OCI-LY1 (cell line): Measurements from ENCODE around the gene TMPRSS11A.

ENCODE experiments used
- H2AFZ ChIP-seq: fragments of 200-600 bp; sonication (generic), shearing (Covaris generic); 2 replicates; pipeline ENCODE4 v1.6.0; 2014; ENCODE audit warnings: antibody characterized with exemption, mild to moderate bottlenecking, low read length
- H3F3A ChIP-seq: fragments of 200-600 bp; sonication (generic), shearing (Covaris generic); 2 replicates; pipeline ENCODE4 v1.6.0; 2014; ENCODE audit warnings: mild to moderate bottlenecking, antibody characterized with exemption, low read length, moderate library complexity; ENCODE audit not compliant: insufficient read depth
- H3K27ac ChIP-seq: fragments of 200-600 bp; sonication (generic); 2 replicates; pipeline ENCODE4 v1.5.1; 2014; ENCODE audit warnings: low read length, mixed run types, mild to moderate bottlenecking, low read depth; ENCODE audit not compliant: poor library complexity, severe bottlenecking
- H3K27me3 ChIP-seq: fragments of 200-600 bp; sonication (generic); 2 replicates; pipeline ENCODE4 v1.6.0; 2014; ENCODE audit warnings: antibody characterized with exemption, mild to moderate bottlenecking, low read length, moderate library complexity; ENCODE audit not compliant: insufficient read depth
- H3K36me3 ChIP-seq: fragments of 200-600 bp; sonication (generic); 2 replicates; pipeline ENCODE4 v1.6.1; 2014; ENCODE audit warnings: mild to moderate bottlenecking, antibody characterized with exemption, low read length, moderate library complexity, mixed read lengths; ENCODE audit not compliant: insufficient read depth
- H3K4me1 ChIP-seq: fragments of 200-600 bp; sonication (generic); 2 replicates; pipeline ENCODE4 v1.5.1; 2014; ENCODE audit warnings: mild to moderate bottlenecking, low read length, moderate library complexity; ENCODE audit not compliant: insufficient read depth, severe bottlenecking
- H3K4me2 ChIP-seq: fragments of 200-600 bp; sonication (generic), shearing (Covaris generic); 2 replicates; pipeline ENCODE4 v1.6.1; 2014; ENCODE audit warnings: low read length
- H3K4me3 ChIP-seq: fragments of 200-600 bp; sonication (generic); 2 replicates; pipeline ENCODE4 v1.5.1; 2014; ENCODE audit warnings: low read length, low read depth, mild to moderate bottlenecking, mixed read lengths; ENCODE audit not compliant: poor library complexity, severe bottlenecking
- H3K79me2 ChIP-seq: fragments of 200-600 bp; shearing (Covaris generic); 2 replicates; pipeline ENCODE4 v1.6.1; 2016; ENCODE audit warnings: mixed run types, low read length, mixed read lengths; ENCODE audit not compliant: insufficient read depth
- H3K9ac ChIP-seq: fragments of 200-600 bp; sonication (generic), shearing (Covaris generic); 2 replicates; pipeline ENCODE4 v1.6.1; 2014; ENCODE audit warnings: mild to moderate bottlenecking, low read length, mixed read lengths
- H3K9me2 ChIP-seq: fragments of 200-600 bp; sonication (generic), shearing (Covaris generic); 2 replicates; pipeline ENCODE4 v1.6.1; 2014; ENCODE audit warnings: low read depth, mild to moderate bottlenecking, low read length, mixed read lengths
- H3K9me3 ChIP-seq: fragments of 200-600 bp; shearing (Covaris generic); 2 replicates; pipeline ENCODE4 v1.6.1; 2014; ENCODE audit warnings: low read length, mixed read lengths
- H4K20me1 ChIP-seq: fragments of 200-600 bp; sonication (generic), shearing (Covaris generic); 2 replicates; pipeline ENCODE4 v1.6.0; 2016; ENCODE audit warnings: mild to moderate bottlenecking, low read length; ENCODE audit not compliant: insufficient read depth
- EZH2 ChIP-seq: fragments of 200-600 bp; sonication (generic), shearing (Covaris generic); IDR thresholded peaks from 2 replicates; pipeline ENCODE4 v1.8.0; 2017; ENCODE audit warnings: borderline replicate concordance, mixed run types, mild to moderate bottlenecking, antibody characterized with exemption, low read length, moderate library complexity, mixed read lengths
- TF ChIP-seq, protein P1 (sequence below): fragments of 200-600 bp; sonication (generic), shearing (Covaris generic); IDR thresholded peaks from 2 replicates; pipeline ENCODE4 v1.5.1; 2017; ENCODE audit warnings: mild to moderate bottlenecking, antibody characterized with exemption, low read length, moderate library complexity, mixed read lengths

TMPRSS11A gene

DNA sequence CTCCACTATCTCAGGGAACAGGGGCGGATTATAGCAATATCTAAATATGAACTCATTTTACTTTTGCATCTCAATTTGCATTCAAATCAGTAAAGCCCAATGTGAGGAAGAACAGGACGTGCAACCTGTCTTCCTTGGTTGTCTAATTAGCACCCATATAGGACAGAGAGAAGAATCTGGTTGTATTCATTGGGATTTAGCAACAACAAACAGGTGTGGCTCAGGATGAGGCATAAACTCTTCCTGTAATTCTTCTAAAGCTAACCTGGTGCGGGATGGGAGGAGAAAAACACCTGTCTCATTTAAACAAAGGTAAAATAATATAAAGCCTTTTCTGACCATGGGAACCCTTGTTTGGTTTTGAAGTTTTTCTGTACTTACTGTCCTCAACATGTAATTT, 22.2 kb downstream of the TMPRSS11A start:
- Histone ChIP-seq H3K4me1 (no peaks in the 10 kb centered on the region), H3K4me2 (no peak overlapping the region), H3K36me3 (no peaks in the 10 kb centered on the region), H3K9me3 (no peaks in the 10 kb centered on the region), H3K27me3 (no peaks in the 10 kb centered on the region), H3K9ac (no peak overlapping the region), H3K9me2 (0 out of 2 replicates have a peak, but pooled peaks cover 4% of the 10 kb centered on the region), H4K20me1 (no peaks in the 10 kb centered on the region), H2AFZ (no peak overlapping the region), H3K79me2 (no peaks in the 10 kb centered on the region), H3K4me3 (no peak overlapping the region), H3F3A (no peaks in the 10 kb centered on the region), H3K27ac (no peak overlapping the region)
- no peak for TF ChIP-seq EZH2
- TF ChIP-seq, protein P1, sequence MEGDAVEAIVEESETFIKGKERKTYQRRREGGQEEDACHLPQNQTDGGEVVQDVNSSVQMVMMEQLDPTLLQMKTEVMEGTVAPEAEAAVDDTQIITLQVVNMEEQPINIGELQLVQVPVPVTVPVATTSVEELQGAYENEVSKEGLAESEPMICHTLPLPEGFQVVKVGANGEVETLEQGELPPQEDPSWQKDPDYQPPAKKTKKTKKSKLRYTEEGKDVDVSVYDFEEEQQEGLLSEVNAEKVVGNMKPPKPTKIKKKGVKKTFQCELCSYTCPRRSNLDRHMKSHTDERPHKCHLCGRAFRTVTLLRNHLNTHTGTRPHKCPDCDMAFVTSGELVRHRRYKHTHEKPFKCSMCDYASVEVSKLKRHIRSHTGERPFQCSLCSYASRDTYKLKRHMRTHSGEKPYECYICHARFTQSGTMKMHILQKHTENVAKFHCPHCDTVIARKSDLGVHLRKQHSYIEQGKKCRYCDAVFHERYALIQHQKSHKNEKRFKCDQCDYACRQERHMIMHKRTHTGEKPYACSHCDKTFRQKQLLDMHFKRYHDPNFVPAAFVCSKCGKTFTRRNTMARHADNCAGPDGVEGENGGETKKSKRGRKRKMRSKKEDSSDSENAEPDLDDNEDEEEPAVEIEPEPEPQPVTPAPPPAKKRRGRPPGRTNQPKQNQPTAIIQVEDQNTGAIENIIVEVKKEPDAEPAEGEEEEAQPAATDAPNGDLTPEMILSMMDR, result no peak

DNA sequence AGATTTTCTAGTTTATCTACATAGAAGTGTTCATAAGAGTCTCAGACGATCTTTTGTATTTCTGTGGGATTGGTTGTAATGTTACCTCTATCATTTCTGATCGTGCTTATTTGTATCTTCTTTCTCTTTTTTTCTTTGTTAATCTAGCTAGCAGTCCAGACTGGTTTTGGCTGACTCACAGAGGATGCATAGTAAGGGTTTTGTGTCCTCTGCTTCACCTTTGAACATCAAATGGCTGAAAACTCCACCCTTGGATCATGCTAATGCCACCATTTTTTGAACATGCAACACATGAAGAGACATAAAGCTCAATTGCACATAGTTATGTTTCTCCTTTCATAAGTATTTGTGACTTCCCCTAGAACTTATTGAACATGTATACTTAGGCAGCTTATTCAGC, 22.8 kb downstream of the TMPRSS11A start:
- Histone ChIP-seq H3K27ac (no peak overlapping the region), H3K9ac (no peak overlapping the region), H4K20me1 (no peaks in the 10 kb centered on the region), H3K4me3 (no peak overlapping the region), H3F3A (no peaks in the 10 kb centered on the region), H2AFZ (no peak overlapping the region), H3K79me2 (no peaks in the 10 kb centered on the region), H3K36me3 (no peaks in the 10 kb centered on the region), H3K4me2 (no peak overlapping the region), H3K4me1 (no peaks in the 10 kb centered on the region), H3K9me3 (no peaks in the 10 kb centered on the region), H3K27me3 (no peaks in the 10 kb centered on the region), H3K9me2 (0 out of 2 replicates have a peak, but pooled peaks cover 4% of the 10 kb centered on the region)
- TF ChIP-seq EZH2, result no peak

DNA sequence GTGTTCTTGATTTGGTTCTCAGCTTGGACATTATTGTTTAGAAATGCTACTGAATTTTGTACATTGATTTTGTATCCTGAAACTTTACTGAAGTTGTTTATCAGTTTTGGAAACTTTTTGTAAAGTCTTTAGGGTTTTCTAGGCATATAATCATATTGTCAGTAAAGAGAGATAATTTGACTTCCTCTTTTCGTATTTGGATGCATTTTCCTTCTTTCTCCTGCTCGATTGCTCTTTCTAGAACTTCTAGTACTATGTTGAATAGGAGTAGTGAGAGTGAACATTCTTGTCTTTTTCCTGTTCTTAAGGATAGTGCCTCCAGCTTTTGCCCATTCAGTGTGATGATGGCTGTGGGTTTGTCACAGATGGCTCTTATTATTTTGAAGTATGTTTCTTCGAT, 24.1 kb downstream of the TMPRSS11A start:
- Histone ChIP-seq H4K20me1 (no peaks in the 10 kb centered on the region), H3K4me3 (no peak overlapping the region), H3K9me3 (no peaks in the 10 kb centered on the region), H3K9ac (no peak overlapping the region), H2AFZ (no peak overlapping the region), H3K9me2 (0 out of 2 replicates have a peak, but pooled peaks cover 4% of the 10 kb centered on the region), H3K4me2 (no peak overlapping the region), H3K36me3 (no peaks in the 10 kb centered on the region), H3K79me2 (no peaks in the 10 kb centered on the region), H3K27ac (no peak overlapping the region), H3K4me1 (no peaks in the 10 kb centered on the region), H3F3A (no peaks in the 10 kb centered on the region), H3K27me3 (no peaks in the 10 kb centered on the region)
- TF ChIP-seq, protein P1, result no peak
- no peak for TF ChIP-seq EZH2

DNA sequence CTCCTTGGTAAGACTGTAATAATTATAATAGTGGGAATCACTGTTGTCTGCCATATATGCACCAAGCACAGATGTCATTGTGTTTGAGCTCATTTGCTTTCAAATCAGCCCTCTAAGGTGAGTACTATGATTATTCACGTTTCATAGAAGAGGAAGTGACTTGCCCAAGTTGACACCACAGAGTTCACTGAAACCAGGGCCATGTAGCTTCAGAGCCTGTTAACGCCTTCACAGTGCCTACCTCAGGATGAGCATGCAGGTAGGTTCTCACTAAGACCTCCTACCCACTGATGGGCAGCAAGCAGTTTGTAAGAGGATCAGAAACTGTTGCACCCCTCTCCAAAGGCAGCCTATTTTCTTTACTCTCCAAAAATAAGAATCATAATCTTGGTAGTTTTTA, 27.4 kb downstream of the TMPRSS11A start:
- H3K4me3 ChIP-seq, result no peak overlapping the region
- no peaks in the 10 kb centered on the region for H3K4me1 ChIP-seq
- TF ChIP-seq, protein P1, result no peak
- no peak overlapping the region for H3K9ac ChIP-seq
- no peaks in the 10 kb centered on the region for H3K27me3 ChIP-seq
- H3K79me2 ChIP-seq, result no peaks in the 10 kb centered on the region
- no peaks in the 10 kb centered on the region for H3K9me3 ChIP-seq
- no peaks in the 10 kb centered on the region for H4K20me1 ChIP-seq
- no peaks in the 10 kb centered on the region for H3K9me2 ChIP-seq
- H3K4me2 ChIP-seq, result no peak overlapping the region
- no peaks in the 10 kb centered on the region for H3F3A ChIP-seq
- no peaks in the 10 kb centered on the region for H3K36me3 ChIP-seq
- no peak overlapping the region for H2AFZ ChIP-seq
- H3K27ac ChIP-seq, result no peak overlapping the region
